H1 (cell line): ENCODE data around the gene MAGI1. TPM values are rescaled to one million over a fixed set of nuclear protein-coding genes. Genes with fewer than 3 reads are reported as not detected.

Experiments
- ASH2L ChIP-seq: fragments of 200-600, 300-600 bp; sonication (generic); IDR thresholded peaks from one replicate; pipeline ENCODE4 v1.7.1; 2017; ENCODE audit warnings: low read length
- BCL11A ChIP-seq, 2 experiments: IDR thresholded peaks; one replicate each; pipeline ENCODE4 v1.6.1; 2011; ENCODE audit warnings: low read depth in 2 of 2, low read length in 2 of 2, mild to moderate bottlenecking in 2 of 2
- KDM5A ChIP-seq: fragments of 200-600 bp; IDR thresholded peaks from 2 replicates; pipeline ENCODE4 v1.7.1; 2012; ENCODE audit warnings: mild to moderate bottlenecking, low read length, inconsistent platforms, mixed read lengths
- RNF2 ChIP-seq: fragments of 200-900, 300-1000 bp; sonication (generic); IDR thresholded peaks from 2 replicates; pipeline ENCODE4 v1.7.1; 2016; ENCODE audit warnings: borderline replicate concordance, low read depth, mild to moderate bottlenecking, antibody characterized with exemption, low read length; ENCODE audit not compliant: poor library complexity, severe bottlenecking; ENCODE audit errors: missing control alignments
- RXRA ChIP-seq: IDR thresholded peaks from 2 replicates; pipeline ENCODE4 v1.6.1; 2011; ENCODE audit warnings: low read depth, mild to moderate bottlenecking, low read length, moderate library complexity; ENCODE audit not compliant: insufficient read depth
- SP1 ChIP-seq: IDR thresholded peaks from 2 replicates; pipeline ENCODE4 v1.6.1; 2011; ENCODE audit warnings: low read depth, low read length
- TEAD4 ChIP-seq: IDR thresholded peaks from 2 replicates; pipeline ENCODE4 v1.6.1; 2012; ENCODE audit warnings: low read depth, low read length, inconsistent platforms, mixed read lengths
- polyA plus RNA-seq, 7 experiments: library from polyadenylated mRNA; depleted of rRNA in 3 of 7; stranded (reverse) in 5 of 7; unstranded in 2 of 7; fragments of >200 nt in 5 of 7; fragments of 200-250 nt in 2 of 7; gene quantifications; 1 replicate in 5 of 7; 2 replicates in 1 of 7; 4 replicates in 1 of 7; pipeline versions ENCODE4 v1.2.1 to v1.2.3, GENCODE V29; 2011 to 2013; ENCODE audit warnings: missing spikeins in 2 of 7, mixed read lengths in 2 of 7
- total RNA-seq: library from RNA; stranded (reverse); fragmentation: NEBNext Ultra II Directional; extraction: Animal tissue kit (Norgen Biotek cat#: 25700); gene quantifications from 2 replicates; pipeline ENCODE4 v1.2.1, GENCODE V29; 2021
- TF ChIP-seq, protein P1 (sequence below): fragments of 300-600 bp; sonication (generic); IDR thresholded peaks from 2 replicates; pipeline ENCODE4 v1.7.1; 2012; ENCODE audit warnings: low read length, moderate library complexity, mild to moderate bottlenecking, inconsistent platforms; ENCODE audit not compliant: insufficient replicate concordance
- TF ChIP-seq, protein P2 (sequence below), 3 experiments: IDR thresholded peaks; 1 replicate in 2 of 3; 2 replicates in 1 of 3; pipeline versions ENCODE4 v1.5.1 to v1.6.1; 2011; ENCODE audit warnings: low read length in 3 of 3, mild to moderate bottlenecking in 3 of 3, inconsistent platforms in 2 of 3, low read depth in 1 of 3, moderate library complexity in 1 of 3; ENCODE audit not compliant: insufficient read depth in 1 of 3; ENCODE audit errors: control extremely low read depth in 1 of 3

MAGI1 gene
- total and polyA plus RNA-seq, 2 of the 8 experiments (the other 6 are each of a cell fraction or from before 2014, with no cell fraction given) = 19.8 to 78.0 TPM

DNA sequence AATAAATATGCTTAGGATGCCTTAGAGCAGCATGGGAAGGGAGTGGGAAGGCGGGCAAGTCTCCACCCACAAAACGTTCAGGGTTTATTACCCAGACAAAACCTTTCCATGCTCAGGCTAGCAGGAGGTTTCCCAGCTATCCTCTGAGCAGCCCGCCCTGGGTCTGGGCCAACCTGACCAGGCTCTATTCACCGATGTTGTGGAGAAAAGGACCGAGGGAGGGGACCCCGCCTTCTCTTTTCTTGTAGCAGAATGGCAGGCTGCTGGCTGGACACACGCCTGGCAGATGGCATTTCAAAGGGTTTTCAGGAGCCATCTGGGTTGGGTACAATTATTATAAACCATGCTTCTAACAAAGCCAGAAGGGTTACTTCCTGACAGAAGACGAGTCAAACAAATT lies 540.9 kb downstream of the MAGI1 start (continued):
- TF ChIP-seq, protein P1, sequence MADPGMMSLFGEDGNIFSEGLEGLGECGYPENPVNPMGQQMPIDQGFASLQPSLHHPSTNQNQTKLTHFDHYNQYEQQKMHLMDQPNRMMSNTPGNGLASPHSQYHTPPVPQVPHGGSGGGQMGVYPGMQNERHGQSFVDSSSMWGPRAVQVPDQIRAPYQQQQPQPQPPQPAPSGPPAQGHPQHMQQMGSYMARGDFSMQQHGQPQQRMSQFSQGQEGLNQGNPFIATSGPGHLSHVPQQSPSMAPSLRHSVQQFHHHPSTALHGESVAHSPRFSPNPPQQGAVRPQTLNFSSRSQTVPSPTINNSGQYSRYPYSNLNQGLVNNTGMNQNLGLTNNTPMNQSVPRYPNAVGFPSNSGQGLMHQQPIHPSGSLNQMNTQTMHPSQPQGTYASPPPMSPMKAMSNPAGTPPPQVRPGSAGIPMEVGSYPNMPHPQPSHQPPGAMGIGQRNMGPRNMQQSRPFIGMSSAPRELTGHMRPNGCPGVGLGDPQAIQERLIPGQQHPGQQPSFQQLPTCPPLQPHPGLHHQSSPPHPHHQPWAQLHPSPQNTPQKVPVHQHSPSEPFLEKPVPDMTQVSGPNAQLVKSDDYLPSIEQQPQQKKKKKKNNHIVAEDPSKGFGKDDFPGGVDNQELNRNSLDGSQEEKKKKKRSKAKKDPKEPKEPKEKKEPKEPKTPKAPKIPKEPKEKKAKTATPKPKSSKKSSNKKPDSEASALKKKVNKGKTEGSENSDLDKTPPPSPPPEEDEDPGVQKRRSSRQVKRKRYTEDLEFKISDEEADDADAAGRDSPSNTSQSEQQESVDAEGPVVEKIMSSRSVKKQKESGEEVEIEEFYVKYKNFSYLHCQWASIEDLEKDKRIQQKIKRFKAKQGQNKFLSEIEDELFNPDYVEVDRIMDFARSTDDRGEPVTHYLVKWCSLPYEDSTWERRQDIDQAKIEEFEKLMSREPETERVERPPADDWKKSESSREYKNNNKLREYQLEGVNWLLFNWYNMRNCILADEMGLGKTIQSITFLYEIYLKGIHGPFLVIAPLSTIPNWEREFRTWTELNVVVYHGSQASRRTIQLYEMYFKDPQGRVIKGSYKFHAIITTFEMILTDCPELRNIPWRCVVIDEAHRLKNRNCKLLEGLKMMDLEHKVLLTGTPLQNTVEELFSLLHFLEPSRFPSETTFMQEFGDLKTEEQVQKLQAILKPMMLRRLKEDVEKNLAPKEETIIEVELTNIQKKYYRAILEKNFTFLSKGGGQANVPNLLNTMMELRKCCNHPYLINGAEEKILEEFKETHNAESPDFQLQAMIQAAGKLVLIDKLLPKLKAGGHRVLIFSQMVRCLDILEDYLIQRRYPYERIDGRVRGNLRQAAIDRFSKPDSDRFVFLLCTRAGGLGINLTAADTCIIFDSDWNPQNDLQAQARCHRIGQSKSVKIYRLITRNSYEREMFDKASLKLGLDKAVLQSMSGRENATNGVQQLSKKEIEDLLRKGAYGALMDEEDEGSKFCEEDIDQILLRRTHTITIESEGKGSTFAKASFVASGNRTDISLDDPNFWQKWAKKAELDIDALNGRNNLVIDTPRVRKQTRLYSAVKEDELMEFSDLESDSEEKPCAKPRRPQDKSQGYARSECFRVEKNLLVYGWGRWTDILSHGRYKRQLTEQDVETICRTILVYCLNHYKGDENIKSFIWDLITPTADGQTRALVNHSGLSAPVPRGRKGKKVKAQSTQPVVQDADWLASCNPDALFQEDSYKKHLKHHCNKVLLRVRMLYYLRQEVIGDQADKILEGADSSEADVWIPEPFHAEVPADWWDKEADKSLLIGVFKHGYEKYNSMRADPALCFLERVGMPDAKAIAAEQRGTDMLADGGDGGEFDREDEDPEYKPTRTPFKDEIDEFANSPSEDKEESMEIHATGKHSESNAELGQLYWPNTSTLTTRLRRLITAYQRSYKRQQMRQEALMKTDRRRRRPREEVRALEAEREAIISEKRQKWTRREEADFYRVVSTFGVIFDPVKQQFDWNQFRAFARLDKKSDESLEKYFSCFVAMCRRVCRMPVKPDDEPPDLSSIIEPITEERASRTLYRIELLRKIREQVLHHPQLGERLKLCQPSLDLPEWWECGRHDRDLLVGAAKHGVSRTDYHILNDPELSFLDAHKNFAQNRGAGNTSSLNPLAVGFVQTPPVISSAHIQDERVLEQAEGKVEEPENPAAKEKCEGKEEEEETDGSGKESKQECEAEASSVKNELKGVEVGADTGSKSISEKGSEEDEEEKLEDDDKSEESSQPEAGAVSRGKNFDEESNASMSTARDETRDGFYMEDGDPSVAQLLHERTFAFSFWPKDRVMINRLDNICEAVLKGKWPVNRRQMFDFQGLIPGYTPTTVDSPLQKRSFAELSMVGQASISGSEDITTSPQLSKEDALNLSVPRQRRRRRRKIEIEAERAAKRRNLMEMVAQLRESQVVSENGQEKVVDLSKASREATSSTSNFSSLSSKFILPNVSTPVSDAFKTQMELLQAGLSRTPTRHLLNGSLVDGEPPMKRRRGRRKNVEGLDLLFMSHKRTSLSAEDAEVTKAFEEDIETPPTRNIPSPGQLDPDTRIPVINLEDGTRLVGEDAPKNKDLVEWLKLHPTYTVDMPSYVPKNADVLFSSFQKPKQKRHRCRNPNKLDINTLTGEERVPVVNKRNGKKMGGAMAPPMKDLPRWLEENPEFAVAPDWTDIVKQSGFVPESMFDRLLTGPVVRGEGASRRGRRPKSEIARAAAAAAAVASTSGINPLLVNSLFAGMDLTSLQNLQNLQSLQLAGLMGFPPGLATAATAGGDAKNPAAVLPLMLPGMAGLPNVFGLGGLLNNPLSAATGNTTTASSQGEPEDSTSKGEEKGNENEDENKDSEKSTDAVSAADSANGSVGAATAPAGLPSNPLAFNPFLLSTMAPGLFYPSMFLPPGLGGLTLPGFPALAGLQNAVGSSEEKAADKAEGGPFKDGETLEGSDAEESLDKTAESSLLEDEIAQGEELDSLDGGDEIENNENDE = no peak
- TF ChIP-seq ASH2L (no peak), RXRA (no peak), RNF2 (no peak), SP1 (no peak), BCL11A (IDR thresholded peaks at IDR 0.05; ENCODE audit: low read depth in 2 of 2, low read length in 2 of 2) (no peak), TEAD4 (no peak), KDM5A (no peak)
- TF ChIP-seq, protein P2, sequence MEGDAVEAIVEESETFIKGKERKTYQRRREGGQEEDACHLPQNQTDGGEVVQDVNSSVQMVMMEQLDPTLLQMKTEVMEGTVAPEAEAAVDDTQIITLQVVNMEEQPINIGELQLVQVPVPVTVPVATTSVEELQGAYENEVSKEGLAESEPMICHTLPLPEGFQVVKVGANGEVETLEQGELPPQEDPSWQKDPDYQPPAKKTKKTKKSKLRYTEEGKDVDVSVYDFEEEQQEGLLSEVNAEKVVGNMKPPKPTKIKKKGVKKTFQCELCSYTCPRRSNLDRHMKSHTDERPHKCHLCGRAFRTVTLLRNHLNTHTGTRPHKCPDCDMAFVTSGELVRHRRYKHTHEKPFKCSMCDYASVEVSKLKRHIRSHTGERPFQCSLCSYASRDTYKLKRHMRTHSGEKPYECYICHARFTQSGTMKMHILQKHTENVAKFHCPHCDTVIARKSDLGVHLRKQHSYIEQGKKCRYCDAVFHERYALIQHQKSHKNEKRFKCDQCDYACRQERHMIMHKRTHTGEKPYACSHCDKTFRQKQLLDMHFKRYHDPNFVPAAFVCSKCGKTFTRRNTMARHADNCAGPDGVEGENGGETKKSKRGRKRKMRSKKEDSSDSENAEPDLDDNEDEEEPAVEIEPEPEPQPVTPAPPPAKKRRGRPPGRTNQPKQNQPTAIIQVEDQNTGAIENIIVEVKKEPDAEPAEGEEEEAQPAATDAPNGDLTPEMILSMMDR (IDR thresholded peaks at IDR 0.05; ENCODE audit: control extremely low read depth in 1 of 3, insufficient read depth in 1 of 3, low read depth in 1 of 3, low read length in 3 of 3) = no peak
